ENCODE measurements around the gene NTHL1.

NTHL1 gene

GRCh38 chr16:2062801-2063200 is 15.2 kb upstream of the NTHL1 start:
- DNase-seq: no peak

GRCh38 chr16:2061526-2061925 is 13.9 kb upstream of the NTHL1 start:
- no peak for DNase-seq

DNA sequence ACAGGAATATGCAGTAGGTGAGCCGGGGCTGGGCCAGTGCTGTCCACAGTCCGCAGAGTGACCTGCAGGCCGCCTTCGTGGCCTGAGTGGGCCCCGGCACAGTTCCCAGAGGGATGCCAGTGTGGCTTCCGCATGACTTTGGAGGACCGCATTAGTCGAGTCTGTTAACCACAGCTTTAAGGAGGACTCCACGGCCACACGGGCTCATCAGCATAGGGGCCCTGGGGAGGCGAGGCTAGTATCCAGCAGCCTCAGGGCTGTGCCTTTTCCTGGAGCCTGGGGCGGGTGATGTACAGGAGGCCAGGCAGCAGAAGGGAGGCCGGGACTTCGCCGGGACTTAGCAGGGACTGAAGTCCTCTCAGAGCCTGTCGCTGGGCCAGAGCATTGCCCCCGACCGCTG is 13.4 kb upstream of the NTHL1 start:
- no peak for DNase-seq

- no peak for DNase-seq
Measured at GRCh38 chr16:2060346-2060745, 12.7 kb upstream of the NTHL1 start.

DNA sequence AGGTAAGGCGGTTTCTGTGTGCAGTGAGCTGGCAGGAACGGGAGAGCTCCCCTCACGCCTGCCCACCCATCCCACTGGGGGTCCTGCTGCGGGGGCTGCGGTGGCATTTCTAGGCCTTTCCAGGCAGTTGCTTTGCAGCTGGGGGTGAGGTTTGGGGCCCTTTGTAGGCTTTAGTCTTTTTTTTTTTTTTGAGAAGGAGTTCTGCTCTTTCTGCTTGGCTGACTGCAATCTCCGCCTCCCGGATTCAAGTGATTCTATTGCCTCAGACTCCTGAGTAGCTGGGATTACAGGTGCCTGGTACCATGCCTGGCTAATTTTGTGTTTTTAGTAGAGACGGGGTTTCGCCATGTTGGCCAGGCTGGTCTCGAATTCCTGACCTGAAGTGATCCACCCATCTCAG is 11.2 kb upstream of the NTHL1 start:
- no peak for DNase-seq

- no peak for DNase-seq
Measured at GRCh38 chr16:2058420-2058819, 10.8 kb upstream of the NTHL1 start.

DNA sequence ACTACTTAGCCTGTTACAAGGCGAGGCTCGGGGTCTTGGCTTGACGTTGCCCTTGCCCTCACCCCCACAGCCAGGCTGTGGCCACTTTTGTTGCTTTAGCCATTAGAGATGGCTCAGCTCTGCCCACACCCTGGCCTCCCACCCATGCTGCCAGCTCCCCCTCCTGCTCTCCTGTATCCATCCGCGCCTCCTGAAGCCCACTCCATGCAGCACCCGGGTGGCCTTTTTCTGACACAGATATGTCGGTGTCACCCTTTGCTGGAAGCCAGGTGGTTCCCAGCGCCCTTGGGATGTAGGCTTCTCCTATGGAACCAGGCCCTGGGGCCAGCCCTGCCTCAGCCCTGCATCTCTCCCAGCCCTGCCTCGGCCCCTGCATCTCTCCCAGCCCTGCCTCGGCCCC is 9.8 kb upstream of the NTHL1 start:
- no peak for DNase-seq

DNA sequence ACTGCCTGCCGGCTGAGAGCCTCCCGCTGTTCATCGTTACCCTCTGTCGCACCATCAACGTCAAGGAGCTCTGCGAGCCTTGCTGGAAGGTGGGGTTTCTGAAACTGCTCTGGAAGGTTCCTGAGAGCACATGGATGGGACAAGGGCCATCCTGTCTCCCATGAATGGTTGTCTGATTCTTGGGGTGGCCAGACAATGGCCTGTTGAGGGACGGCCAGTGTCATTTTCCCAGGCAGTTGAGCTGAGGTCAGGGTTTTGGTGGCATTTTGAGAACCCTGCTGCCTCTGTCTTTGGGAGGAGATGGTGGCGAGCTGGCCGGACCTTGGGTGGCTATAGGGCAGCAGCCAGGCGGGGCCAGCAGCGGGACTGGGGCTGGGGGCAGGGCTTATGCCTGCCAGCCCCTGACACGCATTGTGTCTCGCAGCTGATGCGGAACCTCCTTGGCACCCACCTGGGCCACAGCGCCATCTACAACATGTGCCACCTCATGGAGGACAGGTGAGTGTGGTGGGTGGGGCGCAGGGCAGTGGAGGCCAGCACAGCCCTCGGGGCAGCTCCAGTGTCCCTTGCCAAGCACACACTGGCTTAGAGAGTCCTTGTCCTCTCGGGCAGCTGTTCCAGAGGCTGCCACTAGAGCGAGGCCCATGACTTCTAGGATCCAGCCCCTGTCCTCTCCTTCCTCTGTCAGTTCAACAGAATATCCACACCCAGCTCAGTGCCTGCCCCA is 9.2 kb upstream of the NTHL1 start:
- no peak for DNase-seq

- DNase-seq: no peak
Measured at GRCh38 chr16:2056077-2056476, 8.4 kb upstream of the NTHL1 start.

DNA sequence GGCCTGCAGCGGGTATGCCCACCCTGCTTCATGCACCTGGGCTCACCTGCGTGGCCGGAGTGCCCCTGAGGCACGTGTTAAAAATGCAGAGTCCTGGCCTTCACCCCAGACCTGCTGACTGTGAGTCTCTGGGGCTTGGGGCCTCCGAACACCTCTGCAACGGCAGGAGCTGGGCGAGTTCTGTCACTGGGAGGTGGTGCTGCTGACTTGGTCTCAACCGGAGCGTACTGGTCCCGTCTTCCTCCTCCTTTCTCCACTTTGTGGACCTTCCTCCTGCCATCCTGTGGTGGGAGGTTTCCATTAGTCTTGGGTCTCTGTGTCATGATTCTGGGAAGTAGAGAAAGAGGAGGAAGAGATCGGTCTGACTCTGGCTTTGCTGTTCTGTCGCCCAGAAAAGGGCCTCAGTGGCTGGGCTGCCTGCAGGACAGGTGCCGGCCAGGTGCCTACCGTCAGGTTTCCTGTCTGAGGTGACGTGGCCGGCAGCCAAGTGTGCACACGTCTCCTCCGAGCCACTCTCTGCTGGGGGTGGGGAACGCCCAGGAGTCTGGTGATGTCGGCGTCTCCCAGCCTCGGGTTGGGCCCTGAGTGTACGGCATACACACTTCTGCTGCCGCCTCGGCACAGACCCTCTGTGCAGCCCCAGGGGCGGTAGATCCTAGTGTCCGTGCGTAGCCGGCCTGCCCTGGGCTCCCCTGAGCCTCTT is 7.1 kb upstream of the NTHL1 start:
- no peak for DNase-seq

- no peak for DNase-seq
Measured at GRCh38 chr16:2053897-2054296, 6.3 kb upstream of the NTHL1 start.

DNA sequence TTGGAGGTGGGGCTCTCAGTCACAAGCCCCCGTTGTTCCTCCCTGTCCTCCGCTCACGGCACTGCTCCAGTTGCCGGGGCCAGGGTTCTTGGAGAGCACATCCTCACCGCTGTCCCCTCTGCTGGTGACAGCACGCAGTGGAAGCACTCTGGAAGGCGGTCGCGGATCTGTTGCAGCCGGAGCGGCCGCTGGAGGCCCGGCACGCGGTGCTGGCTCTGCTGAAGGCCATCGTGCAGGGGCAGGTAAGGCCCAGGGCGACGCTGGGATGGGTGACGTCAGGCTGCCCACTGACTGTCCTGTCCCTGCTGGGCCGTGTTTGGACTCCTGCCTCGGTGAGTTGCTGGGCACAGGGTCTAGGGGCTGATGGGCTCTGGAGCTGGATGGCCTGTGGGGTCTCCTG is 5.6 kb upstream of the NTHL1 start:
- no peak for DNase-seq

- DNase-seq: peak in 1 of 2 donors; percentile 15
Measured at GRCh38 chr16:2048116-2048543, 496 bp upstream of the NTHL1 start.

DNA sequence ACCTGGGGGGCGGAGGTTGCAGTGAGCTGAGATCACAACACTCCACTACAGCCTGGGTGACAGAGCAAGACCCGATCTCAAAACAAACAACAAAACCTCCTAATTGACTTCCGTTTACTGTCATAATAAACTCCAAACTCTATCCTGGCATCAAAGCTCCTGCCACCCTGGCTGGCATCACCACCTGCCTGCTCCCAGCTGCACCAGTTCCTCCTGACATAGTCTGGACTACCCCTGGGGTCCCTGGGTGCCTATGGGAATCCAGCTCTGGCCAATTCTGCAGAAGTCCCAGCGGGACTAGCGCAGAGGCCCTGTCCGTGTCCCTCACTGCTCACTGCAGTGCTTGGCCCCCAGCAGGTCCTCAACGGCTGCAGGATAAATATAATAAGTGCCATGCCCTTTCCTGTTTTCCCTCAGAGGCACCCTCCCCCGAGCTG is 723 bp downstream of the NTHL1 start:
- DNase-seq: no peak

- DNase-seq: no peak
Measured at GRCh38 chr16:2045965-2046892, 1.4 kb downstream of the NTHL1 start.

DNA sequence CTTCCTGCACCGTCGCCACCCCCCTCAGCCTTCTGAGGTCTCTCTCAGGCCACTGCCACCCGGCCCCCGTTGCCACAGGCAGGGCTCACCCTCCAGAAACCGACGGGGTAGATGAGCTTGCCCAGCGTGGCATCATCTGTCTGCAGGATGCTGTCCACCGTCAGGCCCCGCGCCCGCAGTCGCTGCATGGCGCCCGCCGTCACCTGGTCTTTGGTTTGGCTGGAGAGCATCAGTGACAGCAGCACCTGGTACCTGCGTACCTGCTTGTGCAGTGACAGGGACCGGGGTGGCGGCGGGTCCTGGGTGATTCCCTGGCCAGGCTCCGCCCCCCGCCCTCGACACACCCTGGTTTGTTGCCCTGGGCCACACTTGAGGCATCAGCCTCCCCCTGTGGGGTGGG is 3.1 kb downstream of the NTHL1 start:
- no peak for DNase-seq

DNA sequence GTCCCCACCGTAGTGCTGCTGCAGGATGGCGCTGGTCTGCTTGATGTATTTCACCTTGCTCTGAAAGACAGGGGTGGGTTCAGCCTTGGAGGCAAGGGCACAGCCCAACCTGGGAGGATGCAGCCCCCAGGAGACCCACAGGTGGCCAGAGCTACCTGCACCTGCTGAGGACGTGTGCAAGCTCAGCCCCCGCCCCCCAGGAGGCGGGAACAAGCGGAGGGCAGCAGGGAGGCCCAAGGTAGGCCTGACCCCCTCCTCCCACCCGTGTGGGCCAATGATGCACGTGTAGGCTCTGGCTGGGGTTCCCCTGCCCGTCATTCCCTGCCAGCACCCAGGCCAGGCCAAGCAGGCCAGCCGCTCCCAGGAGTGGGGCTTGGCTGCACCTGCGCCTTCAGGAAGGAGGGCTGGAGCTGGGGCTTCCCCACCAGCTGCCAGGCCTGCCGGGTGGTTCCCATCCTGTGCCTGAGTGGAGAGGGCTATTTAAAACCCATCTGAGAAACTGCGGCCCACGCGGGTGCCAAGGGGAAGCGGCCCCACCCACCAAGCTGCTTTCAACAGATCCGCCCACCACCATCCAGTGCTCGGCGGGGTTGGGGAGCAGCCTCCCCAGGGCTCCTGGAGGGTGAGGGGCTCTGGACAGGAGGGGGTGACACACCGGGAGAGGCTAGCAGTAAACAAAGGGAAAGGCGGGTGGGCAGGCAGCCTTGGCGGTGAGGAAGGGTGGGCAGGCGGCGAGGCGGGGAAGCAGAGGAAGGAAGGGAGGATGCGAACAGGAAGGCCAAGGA is 3.8 kb downstream of the NTHL1 start:
- DNase-seq: no peak

DNA sequence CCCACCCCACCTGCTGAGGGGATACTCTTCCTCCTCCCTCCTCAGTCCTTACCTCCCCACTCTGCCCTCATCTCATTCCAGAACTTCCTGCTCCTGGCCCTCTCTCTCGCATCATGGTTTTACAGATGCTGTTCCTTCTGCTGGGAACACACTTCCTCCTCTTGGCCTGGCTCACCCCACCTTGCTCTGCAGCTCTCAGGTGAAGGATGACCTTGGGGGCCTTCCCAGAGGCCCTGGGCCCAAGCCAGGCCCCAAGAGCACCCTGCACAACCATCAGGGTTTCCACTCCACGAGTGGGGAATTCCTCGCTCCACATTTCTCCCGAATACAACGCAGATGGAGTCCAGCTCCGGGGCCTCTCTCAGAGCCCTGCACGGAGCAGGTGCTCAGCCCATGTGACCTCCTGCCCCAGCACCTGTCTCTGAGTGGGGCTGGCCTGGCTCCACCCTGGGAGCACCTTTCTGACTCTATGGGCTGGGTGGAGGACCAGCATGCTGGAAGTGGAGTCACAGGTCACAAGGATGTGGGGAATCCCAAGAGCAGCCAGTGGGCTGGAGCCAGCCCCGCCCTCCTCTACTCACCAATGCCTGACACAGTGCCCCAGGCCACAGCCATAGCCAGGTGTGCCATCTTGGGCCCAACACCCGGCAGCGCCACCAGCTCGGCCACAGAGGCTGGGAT is 4.5 kb downstream of the NTHL1 start:
- no peak for DNase-seq

DNA sequence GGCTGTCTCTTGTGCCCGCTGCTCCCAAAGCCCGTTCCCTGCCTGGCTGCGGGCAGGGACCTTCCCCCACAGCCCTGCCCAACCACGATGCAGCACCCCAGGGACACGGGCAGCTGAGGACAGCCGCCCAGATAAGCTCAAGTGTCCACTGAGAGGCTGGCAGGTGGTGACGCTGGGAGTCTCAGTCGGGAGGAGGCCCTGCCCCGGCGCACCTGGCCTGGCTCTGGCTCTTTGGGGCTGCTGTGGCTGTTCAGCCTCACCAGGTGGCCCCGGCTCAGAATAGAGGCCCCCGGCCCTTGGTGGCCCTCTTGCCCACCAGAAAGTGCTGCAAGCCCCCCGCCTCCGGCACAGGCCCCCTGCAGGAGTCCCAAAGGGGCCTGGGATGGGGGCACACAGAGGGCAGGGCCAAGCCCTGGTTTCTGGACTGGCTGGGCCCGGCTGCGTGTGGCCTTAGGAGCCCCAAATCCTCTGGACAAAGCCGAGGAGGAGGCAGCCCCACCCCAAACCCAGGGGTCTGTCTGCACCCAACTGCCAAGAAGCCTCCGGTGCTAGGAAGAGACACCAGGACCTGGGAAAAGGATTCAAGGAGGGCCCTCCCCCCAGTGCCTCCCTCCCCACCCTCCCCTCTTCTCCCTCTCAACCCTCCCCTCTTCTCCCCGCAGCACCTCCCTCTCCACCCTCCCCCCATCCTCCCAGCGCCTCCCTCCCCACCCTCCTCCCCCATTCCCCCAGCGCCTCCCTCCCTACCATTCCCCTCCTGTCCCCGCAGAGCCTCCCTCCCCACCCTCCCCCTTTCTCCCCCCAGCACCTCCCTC is 5.3 kb downstream of the NTHL1 start:
- DNase-seq: no peak

DNA sequence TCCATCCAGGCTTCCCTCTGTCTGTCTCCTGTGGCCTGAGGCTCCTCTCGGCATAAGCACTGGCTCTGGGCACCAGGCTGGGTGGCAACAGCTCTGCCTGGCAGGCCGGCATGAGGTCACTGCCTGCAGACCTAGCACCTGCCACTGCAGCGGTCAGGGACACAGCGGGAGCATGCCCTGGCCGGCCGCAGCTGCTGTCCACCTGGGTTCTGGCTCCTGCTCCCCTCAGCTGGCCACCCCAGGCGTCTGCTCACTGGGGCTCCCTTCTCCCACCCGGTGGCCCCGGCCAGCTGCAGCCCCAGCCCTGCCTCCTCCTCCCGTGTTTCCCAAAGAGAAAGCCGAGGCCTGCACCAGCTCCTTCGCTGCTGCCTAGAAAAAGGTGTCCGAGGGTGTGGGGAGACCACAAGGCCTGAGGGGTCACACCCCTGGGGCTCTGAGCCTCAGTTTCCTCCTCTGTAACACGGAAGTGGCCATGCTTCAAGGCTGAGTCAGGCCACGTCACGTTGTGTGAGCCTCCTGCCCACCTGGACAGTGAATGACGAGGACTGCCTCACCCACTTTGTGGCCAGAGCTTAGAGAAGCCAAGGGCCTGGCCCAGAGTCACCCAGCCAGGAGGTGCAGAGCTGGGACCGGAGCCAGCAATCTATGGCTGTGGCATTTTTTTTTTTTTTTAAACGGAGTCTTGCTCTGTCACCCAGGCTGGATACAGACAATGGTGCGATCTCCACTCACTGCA is 6.7 kb downstream of the NTHL1 start:
- no peak for DNase-seq
